HG02642 (cell line): ENCODE data around the gene RNF146.
A peak's percentile ranks its signal among the peaks of the same experiment; 100 is the strongest.
"Not testable (repeated sequence)": the region's sequence is repeated elsewhere in the genome, so short reads cannot be mapped to it uniquely, and the experiment has no call there.

Experiments
- ATAC-seq: cut with Tn5 transposase; IDR thresholded peaks from one replicate; pipeline ENCODE4 v1.9.1; 2021; ENCODE audit warnings: mild to moderate bottlenecking; ENCODE audit not compliant: unreplicated experiment, poor library complexity

The RNF146 gene

GRCh38 chr6:127279815-127280214 is 13.2 kb downstream of the RNF146 start:
- no peak for ATAC-seq

- ATAC-seq = no peak
These were observed 15.5 kb downstream of the RNF146 start for GRCh38 chr6:127282184-127282583.

- no peak for ATAC-seq
These were observed 22.0 kb downstream of the RNF146 start for GRCh38 chr6:127288705-127289104.

GRCh38 chr6:127289934-127290333 is 23.3 kb downstream of the RNF146 start:
- no peak for ATAC-seq

GRCh38 chr6:127290391-127291265 is 24.0 kb downstream of the RNF146 start:
- peak; percentile 42 for ATAC-seq

- ATAC-seq = peak; percentile 80
These were observed 24.8 kb downstream of the RNF146 start for GRCh38 chr6:127291495-127291894.

- ATAC-seq = no peak
These were observed 30.9 kb downstream of the RNF146 start for GRCh38 chr6:127297502-127298070.

GRCh38 chr6:127298475-127298874 is 31.8 kb downstream of the RNF146 start:
- no peak for ATAC-seq

- ATAC-seq = no peak
These were observed 33.0 kb downstream of the RNF146 start for GRCh38 chr6:127299522-127300240.

- ATAC-seq = no peak
These were observed 33.7 kb downstream of the RNF146 start for GRCh38 chr6:127300411-127300810.

GRCh38 chr6:127301199-127301700 is 34.6 kb downstream of the RNF146 start:
- no peak for ATAC-seq

- ATAC-seq = peak; percentile 61
These were observed 36.3 kb downstream of the RNF146 start for GRCh38 chr6:127302728-127303660.

GRCh38 chr6:127303917-127304316 is 37.3 kb downstream of the RNF146 start:
- ATAC-seq = no peak

- ATAC-seq = no peak
These were observed 39.1 kb downstream of the RNF146 start for GRCh38 chr6:127305741-127306140.

- ATAC-seq = no peak
These were observed 50.9 kb downstream of the RNF146 start for GRCh38 chr6:127317388-127318128.

GRCh38 chr6:127319686-127320085 is 53.0 kb downstream of the RNF146 start:
- ATAC-seq = no peak

- ATAC-seq = no peak
These were observed 61.5 kb downstream of the RNF146 start for GRCh38 chr6:127328043-127328609.

GRCh38 chr6:127331256-127331655 is 64.6 kb downstream of the RNF146 start:
- not testable (repeated sequence) for ATAC-seq
